ENCODE results near the gene ALMS1. TPM values are rescaled to one million over a fixed set of nuclear protein-coding genes. Genes with fewer than 3 reads are reported as not detected.

Gene ALMS1
- polyA plus RNA-seq, 1 of the 3 experiments (the other 2 are of a cell fraction): 7.0 TPM

DNA sequence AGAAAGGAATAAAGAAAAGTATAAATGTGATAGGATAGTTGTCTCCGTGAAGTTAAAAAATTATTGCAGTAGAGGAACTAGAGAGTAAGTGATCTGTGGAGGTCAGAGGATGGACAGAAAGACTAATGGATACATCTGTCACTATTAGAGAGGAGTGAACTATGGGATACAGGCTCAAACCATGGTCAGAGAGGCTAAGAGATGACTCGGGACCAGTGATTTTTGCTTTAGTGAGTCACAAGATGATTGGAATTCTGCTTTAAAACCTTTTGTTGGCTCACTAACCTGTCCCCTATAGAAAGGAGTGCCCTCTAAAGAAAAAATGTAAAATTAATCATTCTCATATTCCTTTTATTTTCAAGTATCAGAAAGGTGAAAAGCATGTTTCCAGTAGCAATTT is 30.3 kb downstream of the ALMS1 start:
- TF ChIP-seq RCOR1 (IDR thresholded peaks at IDR 0.05; ENCODE audit: low read length) (no peak), PBX3 (IDR thresholded peaks at IDR 0.05) (no peak), RAD21 (IDR thresholded peaks at IDR 0.05; ENCODE audit: low read length) (no peak), RXRA (IDR thresholded peaks at IDR 0.05; ENCODE audit: borderline replicate concordance, low read depth) (no peak), CHD2 (IDR thresholded peaks at IDR 0.05; ENCODE audit: low read length, partially characterized antibody) (no peak), FOXJ3 (CRISPR knock-in tag; IDR thresholded peaks at IDR 0.05) (no peak), REST (IDR thresholded peaks at IDR 0.05; ENCODE audit: low read depth, low read length) (no peak), FOSL2 (IDR thresholded peaks at IDR 0.05; ENCODE audit: borderline replicate concordance, low read depth) (no peak; the same call in 1 of the 2 replicates), SIN3A (IDR thresholded peaks at IDR 0.05; ENCODE audit: borderline replicate concordance, low read depth, low read length) (no peak), MEF2A (IDR thresholded peaks at IDR 0.05; ENCODE audit: borderline replicate concordance, low read depth) (no peak), GABPA (IDR thresholded peaks at IDR 0.05; ENCODE audit: low read depth) (no peak), SMC3 (IDR thresholded peaks at IDR 0.05; ENCODE audit: low read depth, low read length) (no peak)
- TF ChIP-seq, protein P1, sequence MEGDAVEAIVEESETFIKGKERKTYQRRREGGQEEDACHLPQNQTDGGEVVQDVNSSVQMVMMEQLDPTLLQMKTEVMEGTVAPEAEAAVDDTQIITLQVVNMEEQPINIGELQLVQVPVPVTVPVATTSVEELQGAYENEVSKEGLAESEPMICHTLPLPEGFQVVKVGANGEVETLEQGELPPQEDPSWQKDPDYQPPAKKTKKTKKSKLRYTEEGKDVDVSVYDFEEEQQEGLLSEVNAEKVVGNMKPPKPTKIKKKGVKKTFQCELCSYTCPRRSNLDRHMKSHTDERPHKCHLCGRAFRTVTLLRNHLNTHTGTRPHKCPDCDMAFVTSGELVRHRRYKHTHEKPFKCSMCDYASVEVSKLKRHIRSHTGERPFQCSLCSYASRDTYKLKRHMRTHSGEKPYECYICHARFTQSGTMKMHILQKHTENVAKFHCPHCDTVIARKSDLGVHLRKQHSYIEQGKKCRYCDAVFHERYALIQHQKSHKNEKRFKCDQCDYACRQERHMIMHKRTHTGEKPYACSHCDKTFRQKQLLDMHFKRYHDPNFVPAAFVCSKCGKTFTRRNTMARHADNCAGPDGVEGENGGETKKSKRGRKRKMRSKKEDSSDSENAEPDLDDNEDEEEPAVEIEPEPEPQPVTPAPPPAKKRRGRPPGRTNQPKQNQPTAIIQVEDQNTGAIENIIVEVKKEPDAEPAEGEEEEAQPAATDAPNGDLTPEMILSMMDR (IDR thresholded peaks at IDR 0.05): no peak
- TF ChIP-seq, protein P2, sequence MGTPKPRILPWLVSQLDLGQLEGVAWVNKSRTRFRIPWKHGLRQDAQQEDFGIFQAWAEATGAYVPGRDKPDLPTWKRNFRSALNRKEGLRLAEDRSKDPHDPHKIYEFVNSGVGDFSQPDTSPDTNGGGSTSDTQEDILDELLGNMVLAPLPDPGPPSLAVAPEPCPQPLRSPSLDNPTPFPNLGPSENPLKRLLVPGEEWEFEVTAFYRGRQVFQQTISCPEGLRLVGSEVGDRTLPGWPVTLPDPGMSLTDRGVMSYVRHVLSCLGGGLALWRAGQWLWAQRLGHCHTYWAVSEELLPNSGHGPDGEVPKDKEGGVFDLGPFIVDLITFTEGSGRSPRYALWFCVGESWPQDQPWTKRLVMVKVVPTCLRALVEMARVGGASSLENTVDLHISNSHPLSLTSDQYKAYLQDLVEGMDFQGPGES (IDR thresholded peaks at IDR 0.05; ENCODE audit: low read depth, low read length): no peak
- H3K27me3 ChIP-seq (ENCODE audit: insufficient read depth): no peaks in the 10 kb centered on the region
- H3K4me3 ChIP-seq (ENCODE audit: low read depth in 2 of 2, low read length in 1 of 2): no peak overlapping the region
- peaks cover 12 to 18% of the 10 kb centered on the region in 2 experiments for H3K36me3 ChIP-seq (replicated peaks in 1 of 2; ENCODE audit: control insufficient read depth in 1 of 2, insufficient read depth in 2 of 2, low read length in 1 of 2)
- CTCF ChIA-PET: no interaction called here
- H3K79me2 ChIP-seq (ENCODE audit: insufficient read depth): peaks cover 16% of the 10 kb centered on the region
- H3K9ac ChIP-seq: no peak overlapping the region
- WGBS (ENCODE audit: low lambda C conversion rate): 66% methylated on average over 2 of the region's 2 CpGs
- DNase-seq: no peak
- no peak overlapping the region for H2AFZ ChIP-seq (ENCODE audit: low read depth)
- H3K4me1 ChIP-seq (ENCODE audit: control insufficient read depth in 1 of 2, insufficient read depth in 2 of 2, low read depth in 1 of 2, low read length in 1 of 2): peaks cover 0 to 11% of the 10 kb centered on the region in 2 experiments; a peak in 1 of 4 replicates
- POLR2A ChIA-PET: no interaction called here
- H3K4me2 ChIP-seq: no peak overlapping the region
- H3F3A ChIP-seq (replicated peaks; ENCODE audit: insufficient read depth): peaks cover 12% of the 10 kb centered on the region
- H3K9me2 ChIP-seq: no peaks in the 10 kb centered on the region
- peaks cover 13% of the 10 kb centered on the region; the same call in 1 of the 2 replicates for H4K20me1 ChIP-seq (ENCODE audit: insufficient read depth)
- no peak overlapping the region for H3K27ac ChIP-seq (ENCODE audit: low read depth in 2 of 2, low read length in 1 of 2)
- H3K9me3 ChIP-seq: no peaks in the 10 kb centered on the region; the same call in 1 of the 2 replicates
